OCI-LY7 (cell line): ENCODE results near the gene CAMK2N1. TPM values are rescaled to one million over a fixed set of nuclear protein-coding genes. Genes with fewer than 3 reads are reported as not detected.
A peak's percentile ranks its signal among the peaks of the same experiment; 100 is the strongest.

ENCODE experiments used
- BruUV-seq: library from RNA; stranded (reverse); fragments of 400-500 nt; replicated peaks from 2 replicates; lab custom pipeline; 2021; lab: Mats Ljungman, UMichigan
- CTCF ChIA-PET: fragments of 300-600 bp; sonication (Branson Sonifier 250); formaldehyde crosslinking; loops from one replicate; lab custom pipeline; 2022; ENCODE audit warnings: antibody characterized with exemption; ENCODE audit not compliant: unreplicated experiment; lab: Charles Lee
- POLR2A ChIA-PET: fragments of 300-600 bp; sonication (Branson Sonifier 250); formaldehyde crosslinking; loops from one replicate; lab custom pipeline; 2022; ENCODE audit warnings: antibody characterized with exemption; lab: Charles Lee
- DNase-seq: peaks from one replicate; pipeline ENCODE4 v3.0.0-alpha.2; 2015; ENCODE audit warnings: low spot score
- H2AFZ ChIP-seq: fragments of 200-600 bp; sonication (generic), shearing (Covaris generic); 2 replicates; pipeline ENCODE4 v1.6.1; 2014; ENCODE audit warnings: mild to moderate bottlenecking, antibody characterized with exemption, low read length, moderate library complexity
- H3K27ac ChIP-seq: fragments of 200-600 bp; sonication (generic); 2 replicates; pipeline ENCODE4 v1.5.1; 2014; ENCODE audit warnings: mixed run types, low read depth, mild to moderate bottlenecking, moderate library complexity, low read length, inconsistent platforms; ENCODE audit not compliant: poor library complexity, severe bottlenecking
- H3K36me3 ChIP-seq: fragments of 200-600 bp; sonication (generic); 2 replicates; pipeline ENCODE4 v1.6.1; 2014; ENCODE audit warnings: mild to moderate bottlenecking, antibody characterized with exemption, low read length, moderate library complexity, mixed read lengths; ENCODE audit not compliant: insufficient read depth
- H3K4me1 ChIP-seq: fragments of 200-600 bp; sonication (generic); 2 replicates; pipeline ENCODE4 v1.5.1; 2014; ENCODE audit warnings: mild to moderate bottlenecking, low read length; ENCODE audit not compliant: insufficient read depth, poor library complexity, severe bottlenecking
- H3K4me2 ChIP-seq: fragments of 200-600 bp; sonication (generic); 2 replicates; pipeline ENCODE4 v1.6.1; 2014; ENCODE audit warnings: mild to moderate bottlenecking, low read length
- H3K4me3 ChIP-seq: fragments of 200-600 bp; sonication (generic); 2 replicates; pipeline ENCODE4 v1.5.1; 2014; ENCODE audit warnings: mild to moderate bottlenecking, low read depth, low read length; ENCODE audit not compliant: poor library complexity, severe bottlenecking
- H3K79me2 ChIP-seq: fragments of 200-600 bp; sonication (generic); 2 replicates; pipeline ENCODE4 v1.6.1; 2016; ENCODE audit warnings: low read depth, mild to moderate bottlenecking, low read length, moderate library complexity, mixed read lengths; ENCODE audit not compliant: insufficient read depth
- H3K9me2 ChIP-seq: fragments of 200-600 bp; sonication (generic); 2 replicates; pipeline ENCODE4 v1.6.1; 2016; ENCODE audit warnings: mild to moderate bottlenecking, low read length, mixed read lengths; ENCODE audit not compliant: insufficient read depth
- H3K9me3 ChIP-seq: fragments of 200-600 bp; sonication (generic); 2 replicates; pipeline ENCODE4 v1.6.1; 2014; ENCODE audit warnings: mild to moderate bottlenecking, mixed run types, low read length, mixed read lengths
- H4K20me1 ChIP-seq: fragments of 200-600 bp; sonication (generic); 2 replicates; pipeline ENCODE4 v1.6.1; 2014; ENCODE audit warnings: mild to moderate bottlenecking, antibody characterized with exemption, low read length, moderate library complexity, mixed read lengths; ENCODE audit not compliant: insufficient read depth
- CTCF ChIP-seq: fragments of 200-600 bp; sonication (generic); conservative IDR thresholded peaks from 2 replicates; pipeline ENCODE4 v1.5.1; 2014; ENCODE audit warnings: mild to moderate bottlenecking, antibody characterized with exemption, low read length, moderate library complexity, mixed read lengths
- EZH2phosphoT487 ChIP-seq: fragments of 200-600 bp; sonication (generic); IDR thresholded peaks from 2 replicates; pipeline ENCODE4 v1.6.1; 2018; ENCODE audit warnings: low read depth, borderline replicate concordance, mild to moderate bottlenecking, mixed run types, antibody characterized with exemption, low read length, moderate library complexity, mixed read lengths
- intact Hi-C: fragments of 100-400 bp; cut with micrococcal nuclease; formaldehyde crosslinking; loops from one replicate; pipeline ENCODE4 v1.10.0; 2022; ENCODE audit not compliant: unreplicated experiment
- total RNA-seq, 2 experiments: library from RNA; depleted of rRNA in 1 of 2; stranded (reverse); fragments of >200 nt in 1 of 2; shearing (Covaris generic) in 1 of 2; gene quantifications; 2 replicates each; pipeline ENCODE4 v1.2.3, GENCODE V29; 2014 to 2022

Gene CAMK2N1
- total RNA-seq, 2 experiments from 2014 or later, result not detected

- POLR2A ChIA-PET, result interaction anchor here (0.6 to 2.0 kb wide), 4 partner anchors 11 to 1936 kb away, joined by 4 to 8 read pairs (median 5); no protein-coding TSS in a partner anchor
- Histone ChIP-seq H3K9me3 (no peaks in the 10 kb centered on the region), H3K9me2 (no peaks in the 10 kb centered on the region), H3K4me2 (peak overlapping the region; percentile 42), H3K4me3 (no peak overlapping the region), H2AFZ (peak overlapping the region; percentile 90), H3K79me2 (no peaks in the 10 kb centered on the region), H4K20me1 (no peaks in the 10 kb centered on the region), H3K36me3 (peaks cover 18% of the 10 kb centered on the region; the same call in 1 of the 2 replicates), H3K4me1 (peaks cover 21% of the 10 kb centered on the region), H3K27ac (no peak overlapping the region)
- DNase-seq, result peak; percentile 83
- BruUV-seq, result no TSS peak
- intact Hi-C loops, result loop anchor here (1.0 to 5.0 kb wide), 7 partner anchors 63 to 577 kb away; no protein-coding TSS in a partner anchor
- TF ChIP-seq EZH2phosphoT487, result no peak
- peak; percentile 98 for TF ChIP-seq CTCF
- CTCF ChIA-PET, result interaction anchor here (0.5 to 1.4 kb wide), 7 partner anchors 130 to 324 kb away, joined by 3 to 7 read pairs (median 3); no protein-coding TSS in a partner anchor
Observed at GRCh38 chr1:20493839-20494608, 8.0 kb upstream of the CAMK2N1 start.

GRCh38 chr1:20493309-20493708 is 7.3 kb upstream of the CAMK2N1 start:
- ChIA-PET CTCF (interaction anchor here (0.7 to 1.7 kb wide), 4 partner anchors 131 to 281 kb away, joined by 3 to 7 read pairs (median 4); no protein-coding TSS in a partner anchor), POLR2A (interaction anchor here (0.9 to 2.0 kb wide), 2 partner anchors 10 to 280 kb away, joined by 4 to 8 read pairs; no protein-coding TSS in a partner anchor)
- Histone ChIP-seq H4K20me1 (no peaks in the 10 kb centered on the region), H3K4me2 (peak overlapping the region; percentile 42), H3K36me3 (peaks cover 11% of the 10 kb centered on the region; the same call in 1 of the 2 replicates), H3K27ac (no peak overlapping the region), H3K9me2 (no peaks in the 10 kb centered on the region), H3K4me3 (no peak overlapping the region), H3K4me1 (peaks cover 21% of the 10 kb centered on the region), H3K79me2 (no peaks in the 10 kb centered on the region), H2AFZ (peak overlapping the region; percentile 90; the same call in 1 of the 2 replicates), H3K9me3 (no peaks in the 10 kb centered on the region)
- TF ChIP-seq EZH2phosphoT487 (no peak), CTCF (no peak)
- BruUV-seq, result no TSS peak
- intact Hi-C loops, result loop anchor here (1.0 to 5.0 kb wide), 6 partner anchors 63 to 576 kb away; no protein-coding TSS in a partner anchor
- DNase-seq, result peak; percentile 31
